Kidney (tissue), 22 donors: Measurements from ENCODE around the gene VHLL. TPM values are rescaled to one million over a fixed set of nuclear protein-coding genes. Genes with fewer than 3 reads are reported as not detected.
"Not testable (repeated sequence)": the region's sequence is repeated elsewhere in the genome, so short reads cannot be mapped to it uniquely, and the experiment has no call there.

Experiments used
- DNase-seq, 5 donors: peaks; one replicate each; pipeline ENCODE4 v3.0.0-alpha.2; 2013 to 2020
- FAIRE-seq: peaks from 2 replicates; lab custom pipeline; 2012; peaks lifted over from hg19 to GRCh38; lab: Jason Lieb, UNC
- H3K27ac ChIP-seq, 2 donors: one replicate each; pipeline ENCODE4 v1.7.0; 2013; ENCODE audit warnings: low read depth in 2 of 2, low read length in 2 of 2, inconsistent platforms in 1 of 2
- H3K27me3 ChIP-seq: one replicate; pipeline ENCODE4 v1.7.1; 2013; ENCODE audit warnings: low read length, inconsistent platforms; ENCODE audit not compliant: control insufficient read depth, insufficient read depth
- H3K36me3 ChIP-seq, 3 donors: one replicate each; pipeline versions ENCODE4 v1.7.0 to v1.7.1; 2013; ENCODE audit warnings: low read length in 3 of 3, control low read depth in 1 of 3, inconsistent platforms in 1 of 3; ENCODE audit not compliant: insufficient read depth in 3 of 3, control insufficient read depth in 2 of 3
- H3K4me1 ChIP-seq, 3 donors: one replicate each; pipeline versions ENCODE4 v1.7.0 to v1.7.1; 2013; ENCODE audit warnings: low read length in 3 of 3, inconsistent platforms in 1 of 3, low read depth in 1 of 3; ENCODE audit not compliant: control insufficient read depth in 2 of 3, insufficient read depth in 2 of 3
- H3K4me3 ChIP-seq, 3 donors: one replicate each; pipeline versions ENCODE4 v1.7.0 to v1.8.1; 2013; ENCODE audit warnings: low read length in 3 of 3, control low read depth in 1 of 3, inconsistent platforms in 1 of 3
- H3K9ac ChIP-seq, 3 donors: one replicate each; pipeline versions ENCODE4 v1.7.0 to v1.7.1; 2013; ENCODE audit warnings: low read length in 3 of 3, control low read depth in 1 of 3, inconsistent platforms in 1 of 3
- H3K9me3 ChIP-seq, 3 donors: one replicate each; pipeline versions ENCODE4 v1.7.0 to v1.7.1; 2013; ENCODE audit warnings: low read length in 3 of 3, control low read depth in 1 of 3, inconsistent platforms in 1 of 3; ENCODE audit not compliant: control insufficient read depth in 2 of 3, insufficient read depth in 1 of 3
- intact Hi-C: fragments of 100-400 bp; cut with DNase I; formaldehyde crosslinking; loops from one replicate; pipeline ENCODE4 v1.11.1; 2022
- long read RNA-seq, 10 donors: library from polyadenylated mRNA in 1 of 10; unstranded in 1 of 10; transcript quantifications; one replicate each; pipeline ENCODE4 v2.0.0 and lab custom pipeline, GENCODE V29; 2021 to 2026
- polyA plus RNA-seq: library from polyadenylated mRNA; stranded (reverse); fragments of 350-450 nt; fragmentation: Illumina TruSeq; extraction: RNeasy Lipid Tissue Mini Kit (QIAGEN cat#74804); gene quantifications from one replicate; pipeline ENCODE4 v1.2.3, GENCODE V29; 2014; ENCODE audit warnings: low read depth, low replicate concordance; ENCODE audit not compliant: insufficient read depth
- total RNA-seq: library from RNA; stranded (reverse); fragmentation: NEBNext Ultra II Directional; extraction: Animal tissue kit (Norgen Biotek cat#: 25700); gene quantifications from one replicate; pipeline ENCODE4 v1.2.1, GENCODE V29; 2021
- TF ChIP-seq, protein P1 (sequence below): IDR thresholded peaks from 3 replicates; pipeline ENCODE4 v1.5.1; 2012; ENCODE audit warnings: mild to moderate bottlenecking, moderate library complexity, borderline replicate concordance; ENCODE audit not compliant: insufficient read depth; ENCODE audit errors: extremely low read depth
- donor health status: control.
- donor health status: control.
- donor health status: control.
- donor health status: control.
- donor health status: control.
- donor health status: DM: yes; HTN: yes; CAD: no.
- donor health status: Normal renal cell carcinoma (clear cell type).

The VHLL gene
- not detected for total RNA-seq
- not detected for polyA plus RNA-seq
- long read RNA-seq, donor 1, result 0 reads
- long read RNA-seq, donor 2, result 0 reads
- long read RNA-seq, donor 3, result 0 reads
- long read RNA-seq, donor 4, result 0 reads
- long read RNA-seq, donor 5, result 0 reads
- long read RNA-seq, donor 6, result 0 reads
- long read RNA-seq, donor 7, result 0 reads
- long read RNA-seq, donor 8, partial matches to known transcripts, result 0 of 1 reads
- long read RNA-seq, donor 8, other reads (novel, unspliced or antisense), result 0 of 1 reads
- long read RNA-seq, donor 9, result 0 reads
- long read RNA-seq, donor 10, result 0 reads

DNA sequence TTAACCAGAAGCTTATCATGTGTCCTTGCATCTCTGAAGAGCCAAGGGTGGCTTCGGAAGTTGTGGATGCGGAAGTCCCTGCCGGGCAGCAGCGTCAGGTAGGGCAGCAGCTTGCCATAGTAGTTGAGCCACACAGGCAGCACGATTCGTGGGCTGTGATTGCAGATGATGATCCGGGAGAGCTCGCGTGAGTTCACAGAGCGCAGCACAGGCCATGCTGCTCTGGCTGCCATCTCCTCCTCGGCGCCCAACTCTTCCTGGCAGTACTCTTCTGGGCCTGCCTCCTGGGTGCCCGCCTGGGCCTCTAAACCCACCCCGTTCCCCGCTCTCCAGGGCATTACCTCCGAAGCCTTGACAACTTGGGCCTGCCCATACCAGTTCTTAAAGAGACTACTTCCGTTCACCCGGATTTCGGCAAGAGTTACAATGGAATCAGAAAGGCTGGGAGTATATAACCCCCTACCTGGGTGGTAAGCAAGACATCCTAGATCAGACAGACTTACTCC, at the start of gene VHLL:
Gene VHLL (minus strand): TSS at position 456 of the 506 bp plus-strand sequence. CDS start 118 bp downstream, at position 338.
- intact Hi-C loops, result no loop called here
- H3K9ac ChIP-seq, result no peak within 1 kb of the TSS

DNA sequence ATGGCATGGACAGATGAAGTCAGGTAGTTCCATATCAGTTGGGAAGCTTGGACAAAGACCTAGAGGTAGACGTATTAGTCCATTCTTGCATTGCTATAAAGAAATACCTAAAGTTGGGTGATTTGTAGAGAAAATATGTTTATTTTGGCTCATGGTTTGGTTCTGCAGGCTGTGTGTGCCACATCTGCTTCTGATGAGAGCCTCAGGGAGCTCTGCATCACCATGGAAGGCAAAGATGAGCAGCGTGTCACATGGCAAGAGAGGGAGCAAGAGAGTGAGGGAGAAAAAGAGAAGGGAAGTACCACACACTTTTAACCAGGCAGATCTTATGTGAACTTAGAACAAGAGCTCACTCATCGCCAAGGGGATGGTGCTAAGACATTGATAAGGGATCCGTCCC, 48.2 kb upstream of the VHLL start:
- intact Hi-C loops, result no loop called here
- Histone ChIP-seq H3K9me3 (no peaks in the 10 kb centered on the region), H3K36me3 (no peaks in the 10 kb centered on the region), H3K27me3 (no peaks in the 10 kb centered on the region), H3K4me1 (no peaks in the 10 kb centered on the region), H3K9ac (no peak overlapping the region), H3K27ac (no peak overlapping the region), H3K4me3 (no peak overlapping the region)
- TF ChIP-seq, protein P1, sequence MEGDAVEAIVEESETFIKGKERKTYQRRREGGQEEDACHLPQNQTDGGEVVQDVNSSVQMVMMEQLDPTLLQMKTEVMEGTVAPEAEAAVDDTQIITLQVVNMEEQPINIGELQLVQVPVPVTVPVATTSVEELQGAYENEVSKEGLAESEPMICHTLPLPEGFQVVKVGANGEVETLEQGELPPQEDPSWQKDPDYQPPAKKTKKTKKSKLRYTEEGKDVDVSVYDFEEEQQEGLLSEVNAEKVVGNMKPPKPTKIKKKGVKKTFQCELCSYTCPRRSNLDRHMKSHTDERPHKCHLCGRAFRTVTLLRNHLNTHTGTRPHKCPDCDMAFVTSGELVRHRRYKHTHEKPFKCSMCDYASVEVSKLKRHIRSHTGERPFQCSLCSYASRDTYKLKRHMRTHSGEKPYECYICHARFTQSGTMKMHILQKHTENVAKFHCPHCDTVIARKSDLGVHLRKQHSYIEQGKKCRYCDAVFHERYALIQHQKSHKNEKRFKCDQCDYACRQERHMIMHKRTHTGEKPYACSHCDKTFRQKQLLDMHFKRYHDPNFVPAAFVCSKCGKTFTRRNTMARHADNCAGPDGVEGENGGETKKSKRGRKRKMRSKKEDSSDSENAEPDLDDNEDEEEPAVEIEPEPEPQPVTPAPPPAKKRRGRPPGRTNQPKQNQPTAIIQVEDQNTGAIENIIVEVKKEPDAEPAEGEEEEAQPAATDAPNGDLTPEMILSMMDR, result no peak
- FAIRE-seq (no peak), DNase-seq (no peak)

More for the DNA sequence above, at the start of gene VHLL:
- H3K4me3 ChIP-seq, result no peak within 1 kb of the TSS
- TF ChIP-seq, protein P1, result no peak
- DNase-seq (no peak), FAIRE-seq (no peak)
- H3K36me3 ChIP-seq, result peaks cover 0 to 2% (median 0%) of the 10 kb centered on the region in 3 donors
- H3K9me3 ChIP-seq, result no peaks in the 10 kb centered on the region
- H3K27ac ChIP-seq, result no peak within 1 kb of the TSS
- peaks cover 0 to 13% (median 10%) of the 10 kb centered on the region in 3 donors for H3K4me1 ChIP-seq
- no peaks in the 10 kb centered on the region for H3K27me3 ChIP-seq

DNA sequence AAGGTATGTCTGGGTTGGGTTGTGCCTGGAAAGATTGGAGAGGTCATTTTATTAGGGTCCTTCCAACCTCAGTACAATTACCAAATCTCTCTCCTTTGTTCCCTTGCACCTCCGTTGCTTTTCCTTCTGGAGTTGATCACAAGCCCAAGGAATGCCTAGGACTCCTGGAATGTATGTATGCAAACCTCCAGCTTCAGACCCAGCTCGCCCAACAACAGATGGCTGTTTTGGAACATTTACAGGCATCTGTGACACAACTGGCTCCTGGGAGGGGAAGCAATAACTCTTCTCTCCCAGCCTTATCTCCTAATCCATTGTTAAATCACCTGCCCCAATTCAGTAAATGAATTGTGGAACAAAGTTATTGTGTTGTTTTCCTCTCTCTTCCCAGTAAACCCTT, 47.5 kb upstream of the VHLL start:
- no peak for FAIRE-seq
- no peak overlapping the region for H3K27ac ChIP-seq
- no peaks in the 10 kb centered on the region for H3K4me1 ChIP-seq
- no peaks in the 10 kb centered on the region for H3K27me3 ChIP-seq
- H3K9ac ChIP-seq, result no peak overlapping the region
- TF ChIP-seq, protein P1, result no peak
- H3K4me3 ChIP-seq, result no peak overlapping the region
- no peak for DNase-seq
- intact Hi-C loops, result no loop called here
- H3K9me3 ChIP-seq, result no peaks in the 10 kb centered on the region
- H3K36me3 ChIP-seq, result no peaks in the 10 kb centered on the region

DNA sequence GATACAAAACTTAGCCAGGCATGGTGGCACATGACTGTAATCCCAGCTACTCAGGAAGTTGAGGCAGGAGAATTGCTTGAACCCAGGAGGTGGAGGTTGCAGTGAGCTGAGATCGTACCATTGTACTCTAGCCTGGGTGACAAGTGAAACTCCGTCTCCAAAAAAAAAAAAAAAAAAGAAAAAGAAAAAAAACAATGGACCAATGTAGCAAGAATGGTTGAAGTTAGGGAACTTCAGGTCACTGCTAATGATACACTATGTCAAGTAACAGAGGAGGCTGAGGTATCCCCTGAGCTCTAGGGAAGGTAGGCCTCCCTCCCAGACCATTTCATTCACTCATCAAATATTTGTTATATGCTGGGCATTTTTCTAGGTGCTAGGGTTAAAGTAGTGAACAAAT, 46.9 kb upstream of the VHLL start:
- intact Hi-C loops, H3K4me3 ChIP-seq, DNase-seq, H3K4me1 ChIP-seq, H3K36me3 ChIP-seq, H3K9ac ChIP-seq, H3K9me3 ChIP-seq, H3K27ac ChIP-seq, H3K27me3 ChIP-seq, FAIRE-seq: not testable (repeated sequence)
